Psoas muscle (tissue), 8 donors: ENCODE measurements around the gene ZGPAT. TPM values are rescaled to one million over a fixed set of nuclear protein-coding genes. Genes with fewer than 3 reads are reported as not detected.
A peak's percentile ranks its signal among the peaks of the same experiment; 100 is the strongest.
"Not testable (repeated sequence)": the region's sequence is repeated elsewhere in the genome, so short reads cannot be mapped to it uniquely, and the experiment has no call there.

ENCODE experiments used
- ATAC-seq, 4 donors: fragments of 200-7000 bp; cut with Tn5 transposase; one replicate each; pipeline ENCODE4 v1.9.1; 2020; ENCODE audit warnings: moderate library complexity in 3 of 4, mild to moderate bottlenecking in 2 of 4
- DNase-seq, 2 donors: peaks; one replicate each; pipeline ENCODE4 v3.0.0-alpha.2; 2020
- H3K27ac ChIP-seq: fragments of 200-600 bp; one replicate; pipeline ENCODE4 v1.8.0; 2022
- H3K27me3 ChIP-seq, 3 donors: fragments of 200-600 bp in 1 of 3; one replicate each; pipeline versions ENCODE4 v1.6.1 to v1.8.0; 2013 to 2022; ENCODE audit warnings: low read length in 2 of 3, mild to moderate bottlenecking in 2 of 3, moderate library complexity in 1 of 3; ENCODE audit not compliant: insufficient read depth in 3 of 3
- H3K36me3 ChIP-seq, 2 donors: fragments of 200-600 bp in 1 of 2; one replicate each; pipeline versions ENCODE4 v1.6.1 to v1.8.0; 2013 to 2022; ENCODE audit warnings: low read depth in 1 of 2, mild to moderate bottlenecking in 1 of 2, moderate library complexity in 1 of 2; ENCODE audit not compliant: insufficient read depth in 1 of 2
- H3K4me1 ChIP-seq: fragments of 200-600 bp; one replicate; pipeline ENCODE4 v1.8.0; 2022
- H3K4me3 ChIP-seq: fragments of 200-600 bp; one replicate; pipeline ENCODE4 v1.8.0; 2022; ENCODE audit warnings: mild to moderate bottlenecking
- H3K9me3 ChIP-seq: fragments of 200-600 bp; one replicate; pipeline ENCODE4 v1.8.0; 2022
- CTCF ChIP-seq: fragments of 200-600 bp; IDR thresholded peaks from one replicate; pipeline ENCODE4 v1.8.0; 2022; ENCODE audit warnings: antibody characterized with exemption
- WGBS, 3 donors: extraction: QIAGEN DNeasy Blood & Tissue Kit; methylation state at CpG; one replicate each; pipeline versions ENCODE4 v1.1.6 to v1.1.7; 2013; 5-methylcytosine and 5-hydroxymethylcytosine counted together
- intact Hi-C, 2 donors: fragments of 100-400 bp; cut with DNase I; formaldehyde crosslinking; loops; one replicate each; pipeline versions ENCODE4 v1.11.0 to v1.14.2; 2022
- long read RNA-seq, 2 donors: library from polyadenylated mRNA; unstranded; transcript quantifications; one replicate each; pipeline ENCODE4 v2.0.0, GENCODE V29; 2021
- polyA plus RNA-seq, 3 donors: library from polyadenylated mRNA; stranded (reverse); fragments of 200-250 nt; gene quantifications; one replicate each; pipeline ENCODE4 v1.2.3, GENCODE V29; 2013
- total RNA-seq, 4 donors: library from RNA; stranded (reverse); fragmentation: NEBNext Ultra II Directional in 2 of 4; extraction: Animal tissue kit (Norgen Biotek cat#: 25700) in 2 of 4; gene quantifications; one replicate each; pipeline versions ENCODE4 v1.2.1 to v1.2.4, GENCODE V29; 2021 to 2023
- donor health status: healthy with polysubstance abuse.
- donor health status: DM: no; HTN: no; CAD: no; lungs with moderate emphysema.
- donor health status: Bipolar disorder and iron deficiency.
- donor health status: healthy.
- donor health status: DM: yes; HTN: yes; CAD: no.
- donor health status: DM: no; HTN: no; CAD: no.
- donor health status: DM: no; HTN: no; CAD: no.
- donor health status: DM: yes; HTN: yes; CAD: no.

Gene ZGPAT
- total RNA-seq (10 to 100 TPM; 10.7 to 18.2 (median 14.9) TPM), polyA plus RNA-seq (10 to 100 TPM; 28.4 to 54.8 (median 43.6) TPM)
- long read RNA-seq, donor 1, transcript ZGPAT-204 (7 exons, 1,890 nt): minor isoform, 5 of 19 reads
- long read RNA-seq, donor 1, transcript ZGPAT-202 (7 exons, 1,871 nt): major isoform, 11 of 19 reads
- long read RNA-seq, donor 1, partial matches to known transcripts: 2 of 19 reads
- long read RNA-seq, donor 1, other reads (novel, unspliced or antisense): 1 of 19 reads
- long read RNA-seq, donor 2, transcript ZGPAT-202 (7 exons, 1,871 nt): major isoform, 22 of 31 reads
- long read RNA-seq, donor 2, partial matches to known transcripts: 2 of 31 reads
- long read RNA-seq, donor 2, other reads (novel, unspliced or antisense): 5 of 31 reads

GRCh38 chr20:63707558-63708300 lies at the start of gene ZGPAT, which contains the start of gene ARFRP1:
Gene ZGPAT, plus strand, starts transcription at chr20:63708039. Its CDS starts 542 bp downstream, at chr20:63708581.
Gene ARFRP1, minus strand, starts transcription at chr20:63707976. Its CDS starts 885 bp downstream, at chr20:63707091.
- peaks cover 16% of the 10 kb centered on the region for H3K4me1 ChIP-seq
- H3K27ac ChIP-seq: peak within 1 kb of the TSS; percentile 92
- peaks cover 3 to 69% of the 10 kb centered on the region in 2 donors for H3K36me3 ChIP-seq
- peak; percentile 93 to 95 for DNase-seq
- ATAC-seq: peak; percentile 96 to 98 (median 96)
- H3K27me3 ChIP-seq: no peaks in the 10 kb centered on the region
- H3K9me3 ChIP-seq: no peaks in the 10 kb centered on the region
- TF ChIP-seq CTCF: no peak
- 0 to 1% (median 0%) methylated on average over 51 to 98 of the region's 98 CpGs for WGBS, 3 donors
- intact Hi-C loops: loop anchor here in 1 of 2 donors (2.0 kb wide), 2 partner anchors 31 to 49 kb away; partner anchors contain the start of genes RTEL1 and SLC2A4RG
- peak within 1 kb of the TSS; percentile 97 for H3K4me3 ChIP-seq

GRCh38 chr20:63658749-63659187 lies 49.1 kb upstream of the ZGPAT start:
- Histone ChIP-seq H3K4me3 (peak overlapping the region; percentile 81), H3K36me3 (peaks cover 8 to 26% of the 10 kb centered on the region in 2 donors), H3K27me3 (peaks cover 0 to 4% (median 0%) of the 10 kb centered on the region in 3 donors), H3K4me1 (peaks cover 11% of the 10 kb centered on the region), H3K27ac (peak overlapping the region; percentile 93), H3K9me3 (no peaks in the 10 kb centered on the region)
- ATAC-seq (peak; percentile 4 to 35 (median 12)), DNase-seq (peak in 1 of 2 donors; percentile 77)
- intact Hi-C loops: loop anchor here in 1 of 2 donors (2.0 kb wide), 1 partner anchor 50 kb away; the partner anchor contains the start of gene ZGPAT
- no peak for TF ChIP-seq CTCF
- WGBS, 3 donors: 1 to 2% (median 2%) methylated on average over 25 of the region's 25 CpGs

- H3K9me3 ChIP-seq: no peaks in the 10 kb centered on the region
- no peak for DNase-seq
- intact Hi-C loops: loop anchor here in 1 of 2 donors (2.0 kb wide), 1 partner anchor 49 kb away; the partner anchor contains the start of gene ZGPAT
- H3K27ac ChIP-seq: peak overlapping the region; percentile 93
- no peak for ATAC-seq
- peak overlapping the region; percentile 81 for H3K4me3 ChIP-seq
- H3K27me3 ChIP-seq: no peaks in the 10 kb centered on the region
- no peak for TF ChIP-seq CTCF
- WGBS, 3 donors: 59 to 69% (median 66%) methylated on average over 12 to 13 of the region's 13 CpGs
- peaks cover 11% of the 10 kb centered on the region for H3K4me1 ChIP-seq
- peaks cover 8 to 32% of the 10 kb centered on the region in 2 donors for H3K36me3 ChIP-seq
Measured at GRCh38 chr20:63659370-63659769, 48.5 kb upstream of the ZGPAT start.

- 80 to 91% (median 85%) methylated on average over 10 of the region's 10 CpGs for WGBS, 3 donors
- not testable (repeated sequence) for DNase-seq, ATAC-seq, H3K27me3 ChIP-seq, H3K9me3 ChIP-seq, H3K4me3 ChIP-seq, H3K27ac ChIP-seq
- Histone ChIP-seq H3K36me3 (peaks cover 8 to 39% of the 10 kb centered on the region in 2 donors), H3K4me1 (peaks cover 11% of the 10 kb centered on the region)
- intact Hi-C loops: loop anchor here in 1 of 2 donors (5.0 kb wide), 1 partner anchor 42 kb away; no protein-coding TSS in a partner anchor
Measured at GRCh38 chr20:63660174-63660573, 47.7 kb upstream of the ZGPAT start.
